ENCODE results near the gene CDADC1. TPM values are rescaled to one million over a fixed set of nuclear protein-coding genes. Genes with fewer than 3 reads are reported as not detected.
A peak's percentile ranks its signal among the peaks of the same experiment; 100 is the strongest.

CDADC1 gene
- total and polyA plus RNA-seq, 7 donors: 2.4 to 12.2 (median 6.5) TPM

DNA sequence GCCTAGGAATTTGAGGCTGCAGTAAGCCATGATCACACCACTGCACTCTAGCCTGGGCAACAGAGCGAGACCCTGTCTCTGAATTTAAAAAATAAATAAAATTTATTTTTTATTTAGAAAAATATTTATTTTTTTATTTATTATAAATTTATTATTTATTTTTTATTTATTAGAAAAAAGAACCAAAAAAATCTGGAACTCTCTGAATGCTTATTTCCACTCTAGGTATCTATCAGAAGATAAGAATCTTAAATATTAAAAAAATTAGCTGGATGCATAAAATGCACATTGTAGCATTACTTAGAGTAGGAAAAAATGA lies 82.8 kb downstream of the CDADC1 start:
- TF ChIP-seq POLR2A (IDR thresholded peaks at IDR 0.05) (no peak), CTCF (IDR thresholded peaks at IDR 0.05) (no peak), POLR2AphosphoS5 (IDR thresholded peaks at IDR 0.05) (no peak), EP300 (IDR thresholded peaks at IDR 0.05) (no peak)
- intact Hi-C loops (cut with DNase I): no loop called here
- no peak overlapping the region for H3K27ac ChIP-seq

DNA sequence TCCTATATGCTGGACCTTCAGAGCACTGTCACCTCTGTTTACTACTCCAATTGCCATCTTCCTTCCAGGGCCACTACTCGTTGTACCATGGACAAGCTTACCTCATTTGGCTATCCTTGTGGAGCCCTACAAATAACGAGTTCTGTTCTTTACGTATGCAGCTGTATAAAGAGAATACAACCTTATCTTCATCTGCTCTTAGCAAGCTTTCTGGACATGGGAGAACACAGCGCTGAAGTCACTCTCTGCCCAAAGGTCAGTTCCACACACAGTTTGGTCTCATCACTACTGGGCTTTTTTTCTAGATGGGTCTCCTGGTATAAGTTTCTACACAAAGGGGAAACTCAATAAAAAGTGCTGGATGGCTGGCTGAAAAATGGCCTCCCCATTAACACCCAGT lies 88.9 kb downstream of the CDADC1 start:
- Histone ChIP-seq H3K27me3 (no peaks in the 10 kb centered on the region), H3K4me3 (no peak overlapping the region), H3K27ac (no peak overlapping the region), H3K4me1 (no peaks in the 10 kb centered on the region), H3K9me3 (no peaks in the 10 kb centered on the region), H3K36me3 (peaks cover 0 to 79% (median 21%) of the 10 kb centered on the region in 4 donors)
- no peak for TF ChIP-seq EP300 (IDR thresholded peaks at IDR 0.05)
- no peak for TF ChIP-seq POLR2A (IDR thresholded peaks at IDR 0.05)
- no peak for TF ChIP-seq POLR2AphosphoS5 (IDR thresholded peaks at IDR 0.05)
- TF ChIP-seq CTCF (IDR thresholded peaks at IDR 0.05): no peak
- no peak for DNase-seq
- WGBS, 2 donors: 92 to 95% methylated on average over 4 of the region's 4 CpGs
- intact Hi-C loops (cut with DNase I): no loop called here

More for the DNA sequence above, 82.8 kb downstream of the CDADC1 start:
- no peaks in the 10 kb centered on the region for H3K4me1 ChIP-seq
- no peaks in the 10 kb centered on the region for H3K9me3 ChIP-seq
- 94 to 98% methylated on average over 1 of the region's 1 CpG for WGBS, 2 donors
- no peaks in the 10 kb centered on the region for H3K27me3 ChIP-seq
- H3K36me3 ChIP-seq: peaks cover 3 to 84% (median 14%) of the 10 kb centered on the region in 4 donors
- DNase-seq: no peak
- no peak overlapping the region for H3K4me3 ChIP-seq

DNA sequence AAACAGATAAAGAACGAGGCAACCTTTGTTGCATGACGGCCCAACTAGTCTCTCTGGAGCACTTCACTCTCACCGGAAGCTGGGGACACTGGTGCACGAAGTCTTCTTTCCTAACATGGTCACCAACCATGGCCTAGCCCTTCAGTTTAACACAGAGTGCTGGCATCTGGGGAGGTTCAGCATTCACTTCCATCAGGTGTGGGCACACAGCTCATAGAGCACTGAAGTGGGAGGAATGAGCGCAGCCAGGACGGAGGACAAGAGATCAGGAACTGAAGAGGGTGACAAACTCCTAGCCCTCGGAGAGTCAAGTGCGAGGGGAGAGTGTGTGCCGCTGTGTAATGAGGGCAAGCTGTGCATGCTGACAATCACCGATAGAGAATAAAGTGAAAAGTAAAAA lies 92.4 kb downstream of the CDADC1 start:
- intact Hi-C loops (cut with DNase I): no loop called here
- Histone ChIP-seq H3K27me3 (no peaks in the 10 kb centered on the region), H3K9me3 (no peaks in the 10 kb centered on the region), H3K4me3 (no peak overlapping the region), H3K27ac (no peak overlapping the region), H3K36me3 (peaks cover 0 to 82% (median 18%) of the 10 kb centered on the region in 4 donors), H3K4me1 (peaks cover 0 to 8% (median 0%) of the 10 kb centered on the region in 4 donors)
- WGBS, 2 donors: 93 to 95% methylated on average over 10 of the region's 10 CpGs
- no peak for TF ChIP-seq POLR2A (IDR thresholded peaks at IDR 0.05)
- peak in 1 of 4 donors; percentile 10 for TF ChIP-seq POLR2AphosphoS5 (IDR thresholded peaks at IDR 0.05)
- no peak for DNase-seq

- TF ChIP-seq POLR2A (IDR thresholded peaks at IDR 0.05): no peak
- TF ChIP-seq CTCF (IDR thresholded peaks at IDR 0.05): no peak
- TF ChIP-seq EP300 (IDR thresholded peaks at IDR 0.05): no peak
- intact Hi-C loops (cut with DNase I): no loop called here
- Histone ChIP-seq H3K4me1 (peaks cover 0 to 8% (median 0%) of the 10 kb centered on the region in 4 donors), H3K27ac (no peak overlapping the region), H3K9me3 (no peaks in the 10 kb centered on the region), H3K36me3 (peaks cover 0 to 76% (median 18%) of the 10 kb centered on the region in 4 donors), H3K4me3 (no peak overlapping the region), H3K27me3 (no peaks in the 10 kb centered on the region)
- 93 to 95% methylated on average over 3 of the region's 3 CpGs for WGBS, 2 donors
- DNase-seq: no peak
Measured at GRCh38 chr13:49341517-49341916, 93.8 kb downstream of the CDADC1 start.

- peaks cover 0 to 73% (median 17%) of the 10 kb centered on the region in 4 donors for H3K36me3 ChIP-seq
- intact Hi-C loops (cut with DNase I): no loop called here
- no peaks in the 10 kb centered on the region for H3K27me3 ChIP-seq
Measured at GRCh38 chr13:49341941-49342340, 94.2 kb downstream of the CDADC1 start.

More at GRCh38 chr13:49341941-49342340, 94.2 kb downstream of the CDADC1 start:
- no peak for DNase-seq
- TF ChIP-seq POLR2A (IDR thresholded peaks at IDR 0.05) (no peak), EP300 (IDR thresholded peaks at IDR 0.05) (no peak), POLR2AphosphoS5 (IDR thresholded peaks at IDR 0.05) (no peak), CTCF (IDR thresholded peaks at IDR 0.05) (no peak)
- Histone ChIP-seq H3K4me3 (no peak overlapping the region), H3K9me3 (no peaks in the 10 kb centered on the region), H3K4me1 (peaks cover 0 to 8% (median 0%) of the 10 kb centered on the region in 4 donors), H3K27ac (no peak overlapping the region)

Data from sigmoid colon (tissue), 7 donors.